Measurements from ENCODE around the gene SYK. TPM values are rescaled to one million over a fixed set of nuclear protein-coding genes. Genes with fewer than 3 reads are reported as not detected.

SYK gene
- total RNA-seq, 1 donor from 2014 or later: 10.7 TPM

GRCh38 chr9:90880066-90880465, 78.4 kb downstream of the SYK start:
- TF ChIP-seq, protein P1, sequence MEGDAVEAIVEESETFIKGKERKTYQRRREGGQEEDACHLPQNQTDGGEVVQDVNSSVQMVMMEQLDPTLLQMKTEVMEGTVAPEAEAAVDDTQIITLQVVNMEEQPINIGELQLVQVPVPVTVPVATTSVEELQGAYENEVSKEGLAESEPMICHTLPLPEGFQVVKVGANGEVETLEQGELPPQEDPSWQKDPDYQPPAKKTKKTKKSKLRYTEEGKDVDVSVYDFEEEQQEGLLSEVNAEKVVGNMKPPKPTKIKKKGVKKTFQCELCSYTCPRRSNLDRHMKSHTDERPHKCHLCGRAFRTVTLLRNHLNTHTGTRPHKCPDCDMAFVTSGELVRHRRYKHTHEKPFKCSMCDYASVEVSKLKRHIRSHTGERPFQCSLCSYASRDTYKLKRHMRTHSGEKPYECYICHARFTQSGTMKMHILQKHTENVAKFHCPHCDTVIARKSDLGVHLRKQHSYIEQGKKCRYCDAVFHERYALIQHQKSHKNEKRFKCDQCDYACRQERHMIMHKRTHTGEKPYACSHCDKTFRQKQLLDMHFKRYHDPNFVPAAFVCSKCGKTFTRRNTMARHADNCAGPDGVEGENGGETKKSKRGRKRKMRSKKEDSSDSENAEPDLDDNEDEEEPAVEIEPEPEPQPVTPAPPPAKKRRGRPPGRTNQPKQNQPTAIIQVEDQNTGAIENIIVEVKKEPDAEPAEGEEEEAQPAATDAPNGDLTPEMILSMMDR (IDR thresholded peaks at IDR 0.05; ENCODE audit: partially characterized antibody, unreplicated experiment): no peak
- H3K9me3 Mint-ChIP-seq (ENCODE audit: unreplicated experiment): peaks cover 3% of the 10 kb centered on the region
- DNase-seq: no peak
- no peaks in the 10 kb centered on the region for H3K4me1 Mint-ChIP-seq (ENCODE audit: low read depth, unreplicated experiment)
- no peak overlapping the region for H3K4me3 Mint-ChIP-seq (ENCODE audit: unreplicated experiment)
- peaks cover 3% of the 10 kb centered on the region for H3K27me3 Mint-ChIP-seq (ENCODE audit: unreplicated experiment)
- no peak overlapping the region for H3K27ac Mint-ChIP-seq (ENCODE audit: unreplicated experiment)
- peaks cover 3% of the 10 kb centered on the region for H3K36me3 Mint-ChIP-seq (ENCODE audit: unreplicated experiment)

DNA sequence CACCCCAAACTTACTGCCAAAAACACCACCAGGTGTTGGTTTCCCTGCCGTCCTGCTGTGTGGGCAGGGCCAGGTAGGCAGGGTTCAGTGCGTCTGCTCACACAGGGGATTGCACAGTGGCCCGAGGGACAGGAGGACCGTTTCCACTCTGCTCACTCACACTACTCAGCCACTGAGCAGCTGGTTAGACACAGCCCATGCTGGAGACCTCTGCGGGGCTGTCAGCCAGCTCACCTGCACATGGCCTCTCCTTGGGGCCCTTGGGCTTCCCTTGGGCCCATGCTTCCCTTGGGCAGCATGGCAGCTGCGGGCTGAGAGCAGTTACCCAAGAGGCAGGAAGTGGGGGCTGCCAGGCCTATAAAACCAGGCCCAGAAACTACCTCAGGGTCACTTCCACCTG, 79.0 kb downstream of the SYK start:
- TF ChIP-seq, protein P1 (IDR thresholded peaks at IDR 0.05; ENCODE audit: partially characterized antibody, unreplicated experiment): no peak
- Mint-ChIP-seq H3K36me3 (ENCODE audit: unreplicated experiment) (peaks cover 9% of the 10 kb centered on the region), H3K27me3 (ENCODE audit: unreplicated experiment) (peaks cover 3% of the 10 kb centered on the region), H3K9me3 (ENCODE audit: unreplicated experiment) (peaks cover 3% of the 10 kb centered on the region), H3K4me1 (ENCODE audit: low read depth, unreplicated experiment) (no peaks in the 10 kb centered on the region), H3K27ac (ENCODE audit: unreplicated experiment) (no peak overlapping the region), H3K4me3 (ENCODE audit: unreplicated experiment) (no peak overlapping the region)
- no peak for DNase-seq

DNA sequence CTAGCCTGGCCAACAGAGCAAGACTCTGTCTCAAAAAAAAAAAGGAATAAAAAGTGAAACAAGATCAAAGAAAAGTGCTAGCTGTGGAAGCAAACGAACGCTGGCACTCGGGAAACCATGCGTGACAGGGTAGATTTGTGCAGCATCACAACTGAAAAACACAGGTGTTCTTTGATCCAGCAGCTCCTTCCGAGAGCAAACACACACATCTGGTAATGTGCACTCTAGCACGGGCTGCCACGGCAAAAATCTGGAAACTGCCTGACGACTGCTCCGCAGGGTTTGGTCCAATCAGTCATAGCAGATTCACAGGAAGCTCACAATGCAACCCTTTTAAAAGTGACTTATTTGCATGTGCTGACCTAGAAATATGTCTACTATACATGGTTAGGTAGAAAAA, 80.0 kb downstream of the SYK start:
- Mint-ChIP-seq H3K9me3 (ENCODE audit: unreplicated experiment) (peaks cover 6% of the 10 kb centered on the region), H3K27ac (ENCODE audit: unreplicated experiment) (no peak overlapping the region), H3K4me3 (ENCODE audit: unreplicated experiment) (no peak overlapping the region), H3K4me1 (ENCODE audit: low read depth, unreplicated experiment) (no peaks in the 10 kb centered on the region), H3K27me3 (ENCODE audit: unreplicated experiment) (peaks cover 5% of the 10 kb centered on the region), H3K36me3 (ENCODE audit: unreplicated experiment) (peaks cover 10% of the 10 kb centered on the region)
- no peak for DNase-seq
- TF ChIP-seq, protein P1 (IDR thresholded peaks at IDR 0.05; ENCODE audit: partially characterized antibody, unreplicated experiment): no peak

DNA sequence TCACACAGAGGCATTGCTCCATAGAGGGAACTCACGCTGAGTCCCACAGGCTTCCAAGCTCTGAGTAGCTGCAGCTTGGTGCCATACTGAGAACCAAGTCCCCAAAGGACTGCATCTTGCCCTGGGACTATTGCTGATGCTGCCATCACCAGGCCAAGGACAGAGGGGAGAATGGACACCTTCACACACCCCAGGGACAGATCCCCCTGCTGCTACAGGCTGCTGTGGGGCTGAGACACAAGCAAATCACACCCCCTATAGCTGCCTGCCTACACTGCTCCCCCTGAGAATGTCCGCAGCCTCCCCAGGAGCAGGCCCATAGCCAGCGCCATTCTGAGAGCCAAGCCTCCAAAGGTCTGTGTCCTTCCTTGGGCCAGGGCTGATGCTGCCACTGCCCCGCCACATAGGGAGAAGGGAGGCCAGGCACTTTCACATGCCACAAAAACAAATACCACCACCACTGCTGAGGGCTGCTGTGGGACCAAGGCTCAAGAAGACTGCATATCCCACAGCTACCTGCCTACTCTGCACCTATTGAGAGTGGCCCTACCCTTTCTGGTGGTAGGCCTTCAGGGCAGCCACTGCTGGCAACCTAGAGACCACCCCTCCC, 81.5 kb downstream of the SYK start:
- TF ChIP-seq, protein P1 (IDR thresholded peaks at IDR 0.05; ENCODE audit: partially characterized antibody, unreplicated experiment): no peak
- Mint-ChIP-seq H3K27ac (ENCODE audit: unreplicated experiment) (no peak overlapping the region), H3K4me1 (ENCODE audit: low read depth, unreplicated experiment) (no peaks in the 10 kb centered on the region), H3K9me3 (ENCODE audit: unreplicated experiment) (peaks cover 6% of the 10 kb centered on the region), H3K36me3 (ENCODE audit: unreplicated experiment) (peaks cover 10% of the 10 kb centered on the region), H3K4me3 (ENCODE audit: unreplicated experiment) (no peak overlapping the region), H3K27me3 (ENCODE audit: unreplicated experiment) (peaks cover 5% of the 10 kb centered on the region)
- no peak for DNase-seq

DNA sequence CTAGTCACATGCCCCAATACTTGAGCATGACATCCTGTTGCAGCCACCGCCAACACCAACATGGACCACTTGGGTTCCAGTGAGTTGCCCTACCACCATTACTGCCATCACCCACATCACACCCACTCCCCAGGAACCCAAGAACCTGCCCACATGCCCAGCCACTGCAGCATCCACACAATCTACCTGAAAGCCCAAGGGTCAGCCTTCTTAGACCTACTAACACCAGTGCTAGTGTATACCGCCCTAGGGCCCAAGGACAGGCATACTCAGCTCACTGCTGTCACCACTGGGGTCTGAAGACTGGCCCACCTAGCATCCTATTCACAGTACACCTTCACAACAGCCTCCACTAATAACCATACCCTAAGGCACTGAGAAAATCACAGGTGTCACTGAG, 82.0 kb downstream of the SYK start:
- Mint-ChIP-seq H3K27ac (ENCODE audit: unreplicated experiment) (no peak overlapping the region), H3K36me3 (ENCODE audit: unreplicated experiment) (peaks cover 10% of the 10 kb centered on the region), H3K9me3 (ENCODE audit: unreplicated experiment) (peaks cover 6% of the 10 kb centered on the region), H3K4me3 (ENCODE audit: unreplicated experiment) (no peak overlapping the region), H3K27me3 (ENCODE audit: unreplicated experiment) (peaks cover 5% of the 10 kb centered on the region), H3K4me1 (ENCODE audit: low read depth, unreplicated experiment) (no peaks in the 10 kb centered on the region)
- TF ChIP-seq, protein P1 (IDR thresholded peaks at IDR 0.05; ENCODE audit: partially characterized antibody, unreplicated experiment): no peak
- DNase-seq: no peak

All from glutamatergic neuron (in vitro differentiated cells).